GM18858 (cell line): ENCODE results near the gene SLC2A13.
"Not testable (repeated sequence)": the region's sequence is repeated elsewhere in the genome, so short reads cannot be mapped to it uniquely, and the experiment has no call there.

Experiments used
- ATAC-seq: cut with Tn5 transposase; IDR thresholded peaks from one replicate; pipeline ENCODE4 v1.9.1; 2021; ENCODE audit not compliant: unreplicated experiment

SLC2A13 gene

DNA sequence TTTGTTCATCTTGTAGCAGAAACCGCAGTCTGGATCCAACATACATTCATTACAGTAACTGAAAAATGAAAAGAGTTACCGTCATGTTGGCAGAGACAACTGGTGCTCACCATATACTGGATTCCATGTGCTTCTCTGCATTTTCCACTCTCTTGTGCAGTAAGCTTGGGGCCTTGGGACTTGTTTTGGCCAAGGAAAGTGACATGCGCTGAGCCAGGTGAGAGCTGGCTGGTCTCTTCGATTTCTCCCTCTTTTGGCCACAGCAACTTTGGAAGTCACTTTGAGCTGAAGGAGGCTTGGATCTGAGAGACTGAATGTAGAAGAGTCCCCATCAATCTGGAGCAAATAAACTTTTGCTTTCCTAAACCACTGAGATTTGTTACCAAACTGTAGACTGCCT is 275.7 kb downstream of the SLC2A13 start:
- no peak for ATAC-seq

DNA sequence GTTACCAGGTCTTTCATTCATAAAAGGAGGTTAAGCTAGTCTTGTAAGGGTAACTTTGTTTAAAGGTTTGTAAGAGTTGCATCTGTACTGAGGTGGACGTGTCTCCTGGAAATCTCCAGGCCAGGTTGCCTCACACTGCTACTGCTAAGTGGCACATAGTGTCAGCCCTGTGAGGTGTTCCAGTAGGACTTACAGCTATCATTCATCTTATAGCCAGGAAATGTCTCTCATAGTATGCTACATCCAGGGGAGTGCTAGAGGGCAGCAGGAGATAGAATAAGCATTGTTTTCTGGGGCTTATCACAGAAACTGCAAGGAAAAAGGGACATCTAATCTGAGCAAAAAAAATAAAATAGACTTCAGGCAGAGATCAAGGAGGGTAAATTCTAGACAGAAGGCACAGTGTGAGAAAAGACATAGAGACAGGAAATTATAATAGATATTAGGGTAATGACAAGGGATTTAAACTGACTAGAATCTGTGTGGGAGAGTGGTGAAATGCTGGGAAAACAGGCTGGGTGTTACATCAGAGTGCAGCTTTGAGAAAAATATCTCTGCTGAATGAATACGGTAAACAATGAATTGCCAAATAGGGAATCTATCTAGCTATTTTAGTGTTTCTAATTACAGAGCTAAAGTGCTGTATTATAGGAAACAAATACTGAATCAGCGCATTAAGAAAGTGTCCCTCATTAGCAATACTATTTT is 281.2 kb downstream of the SLC2A13 start:
- ATAC-seq: no peak

GRCh38 chr12:39816671-39817185 is 289.2 kb downstream of the SLC2A13 start:
- no peak for ATAC-seq

DNA sequence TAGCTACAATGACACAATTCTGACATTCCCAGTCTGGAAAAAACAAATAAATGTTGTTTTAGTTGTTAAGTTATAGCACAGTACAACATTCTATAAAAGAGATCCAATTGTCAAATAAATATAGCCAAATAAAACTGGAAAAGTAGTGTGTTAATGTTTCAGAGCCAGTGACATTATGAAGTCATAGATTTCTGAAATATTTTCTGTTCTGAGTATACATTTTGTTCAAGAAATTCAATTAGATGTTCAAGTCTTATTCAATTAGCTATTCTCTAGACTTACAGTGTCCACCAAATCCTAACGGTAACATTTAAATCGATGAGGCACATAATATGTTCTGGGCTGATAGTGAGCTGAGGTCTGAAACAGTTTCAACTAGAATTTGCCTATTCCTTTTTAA is 290.1 kb downstream of the SLC2A13 start:
- ATAC-seq: no peak

GRCh38 chr12:39814626-39815025 is 291.3 kb downstream of the SLC2A13 start:
- no peak for ATAC-seq

GRCh38 chr12:39813776-39814175 is 292.1 kb downstream of the SLC2A13 start:
- no peak for ATAC-seq

DNA sequence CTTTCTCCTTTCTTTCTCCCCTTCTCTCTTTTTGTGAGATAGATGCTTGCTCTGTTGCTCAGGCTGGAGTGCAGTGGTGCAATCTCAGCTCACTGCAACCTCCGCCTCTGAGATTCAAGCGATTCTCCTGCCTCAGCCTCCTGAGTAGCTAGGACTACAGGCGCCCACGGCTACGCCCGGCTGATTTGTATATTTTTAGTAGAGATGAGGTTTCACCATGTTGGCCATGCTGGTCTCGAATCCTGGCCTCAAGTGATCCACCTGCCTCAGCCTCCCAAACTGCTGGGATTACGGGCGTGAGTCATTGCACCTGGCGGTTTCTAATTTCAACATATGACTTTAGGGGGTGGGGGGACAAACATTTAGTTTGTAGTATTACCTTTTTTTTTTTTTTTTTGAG is 293.4 kb downstream of the SLC2A13 start:
- not testable (repeated sequence) for ATAC-seq

DNA sequence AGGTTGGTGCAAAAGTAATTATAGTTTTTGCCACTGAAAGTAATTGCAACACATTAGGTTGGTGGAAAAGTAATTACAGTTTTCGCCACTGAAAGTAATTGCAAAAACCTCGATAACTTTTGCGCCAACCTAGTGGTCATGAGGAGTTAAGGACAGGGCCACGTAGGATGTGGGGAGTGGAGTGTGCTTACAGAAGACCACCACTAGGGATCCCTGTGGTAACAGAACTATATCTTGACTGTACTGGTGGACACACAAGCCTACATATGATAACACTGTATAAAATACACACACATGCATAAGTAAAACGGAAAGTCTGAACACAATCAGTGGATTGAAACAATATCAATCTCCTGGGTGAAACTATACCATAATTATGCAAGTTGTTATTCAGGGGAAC is 298.8 kb downstream of the SLC2A13 start:
- ATAC-seq: no peak

GRCh38 chr12:39805651-39806050 is 300.2 kb downstream of the SLC2A13 start:
- ATAC-seq: no peak

- no peak for ATAC-seq
These were observed 301.0 kb downstream of the SLC2A13 start for GRCh38 chr12:39804898-39805297.

GRCh38 chr12:39804479-39804878 is 301.4 kb downstream of the SLC2A13 start:
- no peak for ATAC-seq

- no peak for ATAC-seq
These were observed 302.7 kb downstream of the SLC2A13 start for GRCh38 chr12:39803151-39803550.

- no peak for ATAC-seq
These were observed 306.9 kb downstream of the SLC2A13 start for GRCh38 chr12:39798977-39799376.

- no peak for ATAC-seq
These were observed 307.5 kb downstream of the SLC2A13 start for GRCh38 chr12:39798429-39798828.

GRCh38 chr12:39795481-39795880 is 310.4 kb downstream of the SLC2A13 start:
- no peak for ATAC-seq

GRCh38 chr12:39792938-39793337 is 312.9 kb downstream of the SLC2A13 start:
- no peak for ATAC-seq

- no peak for ATAC-seq
These were observed 317.6 kb downstream of the SLC2A13 start for GRCh38 chr12:39788239-39788638.

DNA sequence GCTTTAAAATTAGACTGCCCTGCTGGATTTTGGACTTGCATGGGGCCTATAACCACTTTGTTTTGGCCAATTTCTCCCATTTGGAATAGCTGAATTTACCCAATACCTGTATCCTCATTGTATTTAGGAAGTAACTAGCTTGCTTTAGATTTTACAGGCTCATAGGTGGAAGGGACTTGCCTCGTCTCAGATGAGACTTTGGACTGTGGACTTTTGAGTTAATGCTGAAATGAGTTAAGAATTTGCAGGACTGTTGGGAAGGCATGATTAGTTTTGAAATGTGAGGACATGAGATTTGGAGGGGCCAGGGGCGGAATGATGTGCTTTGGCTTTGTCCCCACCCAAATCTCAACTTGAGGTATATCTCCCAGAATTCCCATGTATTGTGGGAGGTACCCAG is 320.1 kb downstream of the SLC2A13 start:
- ATAC-seq: not testable (repeated sequence)

- ATAC-seq: no peak
These were observed 323.8 kb downstream of the SLC2A13 start for GRCh38 chr12:39782026-39782545.

- no peak for ATAC-seq
These were observed 324.9 kb downstream of the SLC2A13 start for GRCh38 chr12:39780913-39781446.

DNA sequence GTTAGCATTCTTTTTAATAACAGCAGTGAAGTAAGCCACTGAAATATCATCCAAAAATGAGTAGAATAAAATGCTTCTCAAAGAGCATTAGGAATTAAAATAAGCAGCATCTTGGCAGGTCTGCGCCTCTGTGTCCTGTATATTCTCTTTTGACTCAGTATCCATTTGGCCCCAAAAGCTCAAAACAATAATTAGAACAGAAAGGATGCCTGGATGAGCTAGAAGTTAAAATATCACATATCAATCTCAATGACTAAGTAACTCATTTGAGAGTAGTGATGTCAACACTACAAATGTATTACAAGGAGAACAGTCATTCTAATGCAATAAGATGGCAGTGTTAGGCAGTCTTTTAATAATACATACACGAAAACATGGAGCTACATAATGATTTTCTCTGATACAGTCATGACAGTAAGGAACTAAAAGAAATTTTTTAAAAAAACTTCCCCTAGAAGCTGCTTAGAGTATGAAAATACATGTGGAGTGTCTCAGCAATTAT is 325.4 kb downstream of the SLC2A13 start:
- ATAC-seq: no peak

DNA sequence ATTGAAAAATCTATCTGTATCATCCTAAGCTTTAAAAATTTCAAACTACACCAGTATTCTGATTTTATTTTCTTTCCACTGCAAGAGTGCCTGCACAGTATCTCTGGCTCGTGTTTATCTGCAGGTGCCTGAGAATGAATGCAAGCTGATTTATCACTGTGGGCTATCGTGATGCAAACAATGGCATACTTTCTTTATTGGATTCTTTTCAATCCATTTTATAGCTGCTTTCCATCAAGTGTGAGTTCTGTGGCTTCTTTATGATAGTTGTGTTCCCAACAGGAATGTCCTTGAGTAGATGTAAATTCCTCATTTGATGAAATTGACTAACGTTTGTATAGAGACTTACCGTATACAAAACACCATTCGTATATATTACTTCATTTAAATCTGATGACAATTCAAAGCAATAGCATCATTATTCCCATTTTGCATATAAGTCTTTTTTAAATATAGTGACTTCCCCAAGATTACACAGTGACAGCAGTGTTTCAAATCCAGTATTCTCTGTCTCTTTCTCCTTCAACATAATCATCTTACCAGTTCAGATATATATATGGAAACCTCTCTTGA is 326.0 kb downstream of the SLC2A13 start:
- no peak for ATAC-seq
